Omental fat pad (tissue), 4 donors: ENCODE results near the gene UBE2R2. TPM values are rescaled to one million over a fixed set of nuclear protein-coding genes. Genes with fewer than 3 reads are reported as not detected.
"Not testable (repeated sequence)": the region's sequence is repeated elsewhere in the genome, so short reads cannot be mapped to it uniquely, and the experiment has no call there.

Experiments used
- ATAC-seq: fragments of 150-250 bp; one replicate; pipeline ENCODE4 v1.9.1; 2016; ENCODE audit warnings: mild to moderate bottlenecking, moderate library complexity; ENCODE audit not compliant: low FRiP score
- DNase-seq: peaks from one replicate; pipeline ENCODE4 v3.0.0-alpha.2; 2019; ENCODE audit warnings: low spot score
- total RNA-seq, 4 donors: library from RNA; depleted of rRNA; stranded (reverse); fragments of >200 nt; gene quantifications; one replicate each; pipeline ENCODE4 v1.1.0, GENCODE V29; 2016
- TF ChIP-seq, protein P1 (sequence below), 3 donors: fragments of 450-650 bp; IDR thresholded peaks; one replicate each; pipeline ENCODE4 v1.5.1; 2016 to 2017; ENCODE audit warnings: antibody characterized with exemption in 3 of 3, mild to moderate bottlenecking in 3 of 3, moderate library complexity in 2 of 3

Gene UBE2R2
- total RNA-seq, 4 donors from 2014 or later, result 22.4 to 34.3 (median 30.2) TPM

GRCh38 chr9:33843312-33843961 lies 26.5 kb downstream of the UBE2R2 start:
- DNase-seq (no peak), ATAC-seq (no peak)
- TF ChIP-seq, protein P1, sequence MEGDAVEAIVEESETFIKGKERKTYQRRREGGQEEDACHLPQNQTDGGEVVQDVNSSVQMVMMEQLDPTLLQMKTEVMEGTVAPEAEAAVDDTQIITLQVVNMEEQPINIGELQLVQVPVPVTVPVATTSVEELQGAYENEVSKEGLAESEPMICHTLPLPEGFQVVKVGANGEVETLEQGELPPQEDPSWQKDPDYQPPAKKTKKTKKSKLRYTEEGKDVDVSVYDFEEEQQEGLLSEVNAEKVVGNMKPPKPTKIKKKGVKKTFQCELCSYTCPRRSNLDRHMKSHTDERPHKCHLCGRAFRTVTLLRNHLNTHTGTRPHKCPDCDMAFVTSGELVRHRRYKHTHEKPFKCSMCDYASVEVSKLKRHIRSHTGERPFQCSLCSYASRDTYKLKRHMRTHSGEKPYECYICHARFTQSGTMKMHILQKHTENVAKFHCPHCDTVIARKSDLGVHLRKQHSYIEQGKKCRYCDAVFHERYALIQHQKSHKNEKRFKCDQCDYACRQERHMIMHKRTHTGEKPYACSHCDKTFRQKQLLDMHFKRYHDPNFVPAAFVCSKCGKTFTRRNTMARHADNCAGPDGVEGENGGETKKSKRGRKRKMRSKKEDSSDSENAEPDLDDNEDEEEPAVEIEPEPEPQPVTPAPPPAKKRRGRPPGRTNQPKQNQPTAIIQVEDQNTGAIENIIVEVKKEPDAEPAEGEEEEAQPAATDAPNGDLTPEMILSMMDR (IDR thresholded peaks at IDR 0.05), result no peak

- TF ChIP-seq, protein P1 (IDR thresholded peaks at IDR 0.05), result no peak
- DNase-seq (no peak), ATAC-seq (no peak)
Observed at GRCh38 chr9:33846231-33846630, 29.3 kb downstream of the UBE2R2 start.

- not testable (repeated sequence) for ATAC-seq, DNase-seq
Observed at GRCh38 chr9:33847894-33848205, 30.9 kb downstream of the UBE2R2 start.

GRCh38 chr9:33850267-33850629 lies 33.3 kb downstream of the UBE2R2 start:
- DNase-seq, result no peak
- TF ChIP-seq, protein P1 (IDR thresholded peaks at IDR 0.05), result no peak
- ATAC-seq, result no peak

DNA sequence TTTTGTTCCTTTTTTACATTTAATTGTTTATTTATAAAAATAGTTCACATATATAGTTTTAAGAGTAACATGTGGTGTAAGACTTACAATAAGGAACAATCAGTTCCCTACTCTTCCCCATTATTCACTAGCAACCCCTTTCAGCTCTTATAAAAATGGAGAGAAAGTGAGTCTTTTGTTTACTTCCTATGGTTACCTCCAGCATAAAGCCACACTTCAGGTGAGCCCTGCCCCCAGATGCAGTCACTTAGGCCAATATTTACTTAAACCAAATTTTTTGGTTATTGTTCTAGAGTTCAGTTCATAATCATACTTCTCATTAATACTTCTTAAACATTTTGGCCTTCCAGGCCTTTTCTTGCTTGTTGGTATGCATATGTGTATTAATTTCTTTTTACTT lies 33.7 kb downstream of the UBE2R2 start:
- DNase-seq, result no peak
- TF ChIP-seq, protein P1 (IDR thresholded peaks at IDR 0.05), result no peak
- no peak for ATAC-seq

GRCh38 chr9:33851301-33851700 lies 34.3 kb downstream of the UBE2R2 start:
- TF ChIP-seq, protein P1 (IDR thresholded peaks at IDR 0.05), result no peak
- ATAC-seq (no peak), DNase-seq (no peak)

- TF ChIP-seq, protein P1 (IDR thresholded peaks at IDR 0.05), result no peak
- DNase-seq (peak; percentile 61), ATAC-seq (peak; percentile 55)
Observed at GRCh38 chr9:33852216-33852826, 35.4 kb downstream of the UBE2R2 start.
